GM12875 (cell line): ENCODE data around the gene NDEL1.

Experiments
- H3K4me3 ChIP-seq: one replicate; pipeline ENCODE4 v1.5.1; 2011; ENCODE audit warnings: low read depth, low read length, control low read depth
- TF ChIP-seq, protein P1 (sequence below): IDR thresholded peaks from 2 replicates; pipeline ENCODE4 v1.5.1; 2011; ENCODE audit warnings: low read depth, mild to moderate bottlenecking, control low read depth, inconsistent platforms, low read length, moderate library complexity, borderline replicate concordance; ENCODE audit not compliant: insufficient read depth

Gene NDEL1

DNA sequence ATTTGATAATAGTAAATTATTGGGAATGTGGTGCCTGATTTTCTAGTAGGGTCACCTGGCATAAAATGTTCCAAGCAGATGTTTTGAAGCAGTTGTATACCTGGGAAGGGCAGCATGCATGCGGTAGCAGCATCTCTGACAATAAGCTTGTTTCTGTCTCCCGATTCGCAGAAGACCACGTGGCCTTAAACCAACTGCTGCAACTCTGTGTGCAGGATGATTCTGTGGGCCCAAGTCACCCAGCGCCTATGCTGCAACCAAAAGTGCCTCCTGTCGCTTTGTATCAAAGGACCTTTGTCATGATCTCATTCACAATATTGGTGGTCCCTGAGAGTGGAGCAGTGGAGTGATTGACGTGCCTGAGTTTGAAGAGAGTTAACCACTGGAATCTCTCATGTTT lies 8.1 kb downstream of the NDEL1 start:
- TF ChIP-seq, protein P1, sequence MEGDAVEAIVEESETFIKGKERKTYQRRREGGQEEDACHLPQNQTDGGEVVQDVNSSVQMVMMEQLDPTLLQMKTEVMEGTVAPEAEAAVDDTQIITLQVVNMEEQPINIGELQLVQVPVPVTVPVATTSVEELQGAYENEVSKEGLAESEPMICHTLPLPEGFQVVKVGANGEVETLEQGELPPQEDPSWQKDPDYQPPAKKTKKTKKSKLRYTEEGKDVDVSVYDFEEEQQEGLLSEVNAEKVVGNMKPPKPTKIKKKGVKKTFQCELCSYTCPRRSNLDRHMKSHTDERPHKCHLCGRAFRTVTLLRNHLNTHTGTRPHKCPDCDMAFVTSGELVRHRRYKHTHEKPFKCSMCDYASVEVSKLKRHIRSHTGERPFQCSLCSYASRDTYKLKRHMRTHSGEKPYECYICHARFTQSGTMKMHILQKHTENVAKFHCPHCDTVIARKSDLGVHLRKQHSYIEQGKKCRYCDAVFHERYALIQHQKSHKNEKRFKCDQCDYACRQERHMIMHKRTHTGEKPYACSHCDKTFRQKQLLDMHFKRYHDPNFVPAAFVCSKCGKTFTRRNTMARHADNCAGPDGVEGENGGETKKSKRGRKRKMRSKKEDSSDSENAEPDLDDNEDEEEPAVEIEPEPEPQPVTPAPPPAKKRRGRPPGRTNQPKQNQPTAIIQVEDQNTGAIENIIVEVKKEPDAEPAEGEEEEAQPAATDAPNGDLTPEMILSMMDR = no peak
- H3K4me3 ChIP-seq = no peak overlapping the region

DNA sequence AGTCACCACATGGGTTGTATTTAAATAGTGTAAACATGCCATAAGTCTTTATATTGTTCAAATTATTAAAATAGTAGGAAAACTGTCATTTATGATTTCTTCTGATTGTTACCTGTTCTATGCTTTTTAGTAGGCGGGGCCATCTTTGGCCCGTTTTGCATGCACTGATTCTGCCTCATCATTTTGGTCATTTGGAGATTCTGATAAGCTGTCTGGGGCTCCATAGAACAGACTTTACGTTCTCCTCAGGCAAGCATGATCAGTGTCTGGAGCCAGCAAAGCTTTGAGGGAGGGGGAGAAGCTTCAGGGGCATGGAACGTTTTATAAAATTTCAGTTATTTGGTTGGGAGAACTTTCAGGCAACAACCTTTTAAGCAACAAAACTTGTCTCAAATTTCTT lies 8.8 kb downstream of the NDEL1 start:
- TF ChIP-seq, protein P1 = no peak
- no peak overlapping the region for H3K4me3 ChIP-seq

DNA sequence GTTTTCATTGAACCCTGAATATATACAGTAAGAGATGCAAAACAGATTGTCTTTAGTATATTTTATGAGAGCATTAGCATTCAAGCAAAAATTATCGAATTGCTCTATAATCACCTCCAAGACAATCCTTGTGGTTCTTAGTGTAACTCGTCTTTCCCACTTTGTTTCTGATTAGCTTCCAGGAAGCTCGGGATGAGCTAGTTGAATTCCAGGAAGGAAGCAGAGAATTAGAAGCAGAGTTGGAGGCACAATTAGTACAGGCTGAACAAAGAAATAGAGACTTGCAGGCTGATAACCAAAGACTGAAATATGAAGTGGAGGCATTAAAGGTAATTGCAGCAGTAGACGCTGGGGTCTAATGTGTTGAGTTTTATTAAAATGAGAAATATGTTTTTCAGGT lies 9.9 kb downstream of the NDEL1 start:
- no peak overlapping the region for H3K4me3 ChIP-seq
- TF ChIP-seq, protein P1 = no peak

DNA sequence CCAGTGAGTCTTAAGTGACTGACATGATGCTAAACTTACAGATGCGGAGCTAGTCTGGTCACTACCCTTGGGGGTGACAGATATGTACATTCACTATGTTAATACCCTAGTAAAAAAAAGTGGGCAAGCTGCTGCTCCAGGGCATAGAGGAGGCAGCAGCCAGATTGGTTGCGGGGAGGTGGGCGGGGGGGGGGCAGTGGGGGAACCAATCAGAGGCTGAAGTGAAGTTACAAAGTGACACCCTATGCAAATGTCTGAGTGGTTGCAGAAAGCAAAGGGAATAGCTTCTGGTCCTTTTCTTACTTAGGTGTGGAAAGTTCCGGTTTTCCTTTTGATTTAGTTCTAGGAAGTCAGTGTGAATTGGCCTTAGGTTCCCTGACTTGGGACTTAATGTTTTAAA lies 12.1 kb downstream of the NDEL1 start:
- no peak overlapping the region for H3K4me3 ChIP-seq
- TF ChIP-seq, protein P1 = no peak

DNA sequence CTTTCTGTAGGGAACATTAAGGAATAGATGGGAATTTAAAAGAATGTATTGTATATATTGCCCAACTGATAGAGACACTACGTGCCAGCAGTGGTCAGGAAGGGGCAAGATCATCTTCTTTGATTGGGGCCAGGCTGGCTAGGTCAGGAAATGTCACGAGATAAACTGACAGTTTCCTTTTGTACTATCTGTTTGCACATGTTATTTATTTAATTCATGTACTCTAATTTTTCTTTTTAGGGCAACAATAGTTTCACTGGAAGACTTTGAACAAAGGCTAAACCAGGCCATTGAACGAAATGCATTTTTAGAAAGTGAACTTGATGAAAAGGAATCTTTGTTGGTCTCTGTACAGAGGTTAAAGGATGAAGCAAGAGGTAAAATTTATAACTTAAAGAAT lies 12.6 kb downstream of the NDEL1 start:
- H3K4me3 ChIP-seq = no peak overlapping the region
- TF ChIP-seq, protein P1 = no peak

DNA sequence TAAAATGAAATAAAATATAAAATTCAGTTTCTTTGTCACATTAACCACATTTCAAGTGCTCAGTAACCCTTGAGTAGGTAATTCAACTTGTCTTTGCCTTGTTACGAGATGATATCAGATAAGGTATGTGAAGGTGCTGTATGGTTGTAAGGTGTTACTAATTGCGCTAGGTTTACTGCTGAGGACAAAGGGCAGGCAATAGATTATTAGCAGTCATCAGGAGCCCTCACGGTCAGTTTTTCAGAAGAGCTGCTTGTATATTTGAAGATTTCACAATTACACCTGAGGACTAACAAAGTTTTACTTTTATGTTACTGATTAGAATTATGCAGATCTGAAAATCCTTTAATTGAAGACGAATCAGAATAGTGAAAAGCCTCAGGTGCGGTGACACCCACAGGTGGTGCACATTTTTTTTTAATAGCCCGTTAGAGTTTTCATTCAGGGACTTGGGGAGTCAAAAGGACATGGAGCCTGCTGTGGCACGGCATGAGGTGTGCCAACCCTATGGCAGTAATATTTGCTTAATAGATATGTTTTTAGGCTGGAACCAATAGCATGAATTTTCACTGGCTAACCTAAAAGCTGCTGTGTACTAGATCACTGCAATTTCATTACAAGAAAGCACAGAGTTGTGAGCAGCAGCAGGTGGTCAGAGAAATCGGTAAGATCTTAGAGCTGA lies 16.4 kb downstream of the NDEL1 start:
- no peak overlapping the region for H3K4me3 ChIP-seq
- TF ChIP-seq, protein P1 = no peak

DNA sequence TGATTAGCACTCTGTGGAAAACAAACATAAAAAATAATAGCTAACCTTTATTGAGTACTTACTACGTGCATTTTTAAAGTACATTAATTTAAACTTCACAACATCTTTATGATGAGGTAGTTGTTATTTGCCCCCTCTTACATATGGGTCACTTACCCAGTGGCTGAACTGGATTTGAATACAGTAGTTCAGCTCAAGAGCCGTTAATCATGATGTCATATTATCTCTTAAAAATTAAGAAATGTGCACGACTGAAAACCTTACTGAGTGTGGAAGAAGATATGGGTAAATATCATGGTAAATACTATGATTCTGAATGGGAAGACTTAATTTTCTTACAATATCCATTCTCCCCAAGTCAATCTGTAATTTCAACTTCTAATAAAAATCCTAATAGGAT lies 17.6 kb downstream of the NDEL1 start:
- TF ChIP-seq, protein P1 = no peak

More for the DNA sequence above, 17.6 kb downstream of the NDEL1 start:
- H3K4me3 ChIP-seq = no peak overlapping the region
